Measurements from ENCODE around the gene BTD. TPM values are rescaled to one million over a fixed set of nuclear protein-coding genes. Genes with fewer than 3 reads are reported as not detected.

Gene BTD
- total and polyA plus RNA-seq, 10 of the 15 experiments (the other 5 are each of a cell fraction or from before 2014, with no cell fraction given) = 3.4 to 10.3 (median 5.0) TPM

- Histone ChIP-seq H2AFZ (ENCODE audit: control insufficient read depth, low read depth, low read length) (peak overlapping the region; percentile 74), H4K20me1 (ENCODE audit: control insufficient read depth, insufficient read depth) (no peaks in the 10 kb centered on the region), H3K4me1 (ENCODE audit: control insufficient read depth, insufficient read depth, low read length) (peaks cover 12% of the 10 kb centered on the region), H3K36me3 (ENCODE audit: control insufficient read depth in 2 of 2, insufficient read depth in 2 of 2, low read length in 1 of 2) (no peaks in the 10 kb centered on the region), H3K27me3 (replicated peaks in 1 of 2; ENCODE audit: control insufficient read depth in 2 of 2, insufficient read depth in 2 of 2, low read length in 1 of 2) (no peaks in the 10 kb centered on the region), H3K79me2 (ENCODE audit: control insufficient read depth, insufficient read depth, low read length) (no peaks in the 10 kb centered on the region), H3K4me3 (peak overlapping the region; percentile 65; the same call in 1 of the 2 replicates), H3K27ac (ENCODE audit: control insufficient read depth, insufficient read depth) (peak overlapping the region; percentile 51), H3K4me2 (ENCODE audit: control insufficient read depth, insufficient read depth) (peak overlapping the region; percentile 58), H3K9ac (ENCODE audit: control insufficient read depth, insufficient read depth, low read length) (peak overlapping the region; percentile 48; the same call in 1 of the 2 replicates), H3K9me3 (replicated peaks; ENCODE audit: control insufficient read depth, insufficient read depth, low read length) (no peaks in the 10 kb centered on the region)
- ATAC-seq = peak; percentile 80
- intact Hi-C loops (cut with micrococcal nuclease; ENCODE audit: unreplicated experiment) = loop anchor here (1.0 to 10.0 kb wide), 4 partner anchors 37 to 617 kb away; partner anchors contain the start of gene GALNT15
- no TSS peak for BruUV-seq (replicated peaks)
- ChIA-PET RAD21 (ENCODE audit: unreplicated experiment) (interaction anchor here (0.7 to 8.2 kb wide), 39 partner anchors 8 to 617 kb away, joined by 3 to 248 read pairs (median 5); partner anchors contain the start of genes ANKRD28, BTD, CAPN7 and HACL1), CTCF (interaction anchor here (0.7 to 7.5 kb wide), 41 partner anchors 13 to 618 kb away, joined by 3 to 288 read pairs (median 5); partner anchors contain the start of gene ANKRD28), SMC1A (ENCODE audit: uncharacterized antibody, unreplicated experiment) (interaction anchor here (0.6 to 14.5 kb wide), 42 partner anchors 8 to 881 kb away, joined by 3 to 362 read pairs (median 5); partner anchors contain the start of genes ANKRD28, BTD and HACL1), POLR2A (interaction anchor here (0.5 to 2.8 kb wide), 12 partner anchors 16 to 182 kb away, joined by 3 to 12 read pairs (median 4); partner anchors contain the start of genes ANKRD28, BTD and HACL1)
- FAIRE-seq = no peak
- in situ Hi-C loops (cut with MboI) = no loop called here
- no peak for DNase-seq (ENCODE audit: low read depth, low spot score)
- WGBS (ENCODE audit: insufficient coverage, insufficient replicate concordance, low lambda C conversion rate, missing lambda C conversion rate) = 35% methylated on average over 8 of the region's 8 CpGs
- TF ChIP-seq SMC3 (IDR thresholded peaks at IDR 0.05; ENCODE audit: borderline replicate concordance, low read length) (no peak), NR2C1 (IDR thresholded peaks at IDR 0.05) (peak; percentile 73), NRF1 (conservative IDR thresholded peaks at IDR 0.05; ENCODE audit: low read depth, low read length) (no peak), SIX5 (IDR thresholded peaks at IDR 0.05; ENCODE audit: low read depth, low read length, severe bottlenecking) (no peak), BHLHE40 (IDR thresholded peaks at IDR 0.05; ENCODE audit: borderline replicate concordance in 1 of 2, low read depth in 2 of 2, low read length in 1 of 2) (peak in 1 of 2 experiments; percentile 47; a peak in 2 of 4 replicates), RBBP5 (conservative IDR thresholded peaks at IDR 0.05) (no peak), PBX3 (IDR thresholded peaks at IDR 0.05; ENCODE audit: insufficient replicate concordance, low read depth, low read length) (peak; percentile 85), MYC (IDR thresholded peaks at IDR 0.05; ENCODE audit: insufficient read depth, insufficient read length, insufficient replicate concordance, low read length, severe bottlenecking) (no peak), RCOR1 (conservative IDR thresholded peaks at IDR 0.05; ENCODE audit: low read depth, low read length) (no peak), EZH2 (IDR thresholded peaks at IDR 0.05; ENCODE audit: borderline replicate concordance, control insufficient read depth, low read depth, low read length) (no peak), BCL11A (IDR thresholded peaks at IDR 0.05; ENCODE audit: low read depth, low read length) (peak; percentile 10; the same call in 1 of the 2 replicates), SP1 (IDR thresholded peaks at IDR 0.05; ENCODE audit: low read depth, low read length) (no peak), PAX5 (IDR thresholded peaks at IDR 0.05; ENCODE audit: borderline replicate concordance, low read depth, low read length) (no peak), HCFC1 (IDR thresholded peaks at IDR 0.05; ENCODE audit: low read length) (no peak), POLR2AphosphoS5 (IDR thresholded peaks at IDR 0.05; ENCODE audit: low read length) (no peak), SREBF1 (IDR thresholded peaks at IDR 0.05; ENCODE audit: low read length) (no peak), ZNF274 (IDR thresholded peaks at IDR 0.05; ENCODE audit: insufficient read depth, insufficient read length) (no peak), ZBTB4 (CRISPR knock-in tag; IDR thresholded peaks at IDR 0.05) (no peak), POLR2A (IDR thresholded peaks at IDR 0.05; ENCODE audit: low read depth, low read length) (no peak)
These were observed 29.3 kb downstream of the BTD start for GRCh38 chr3:15630646-15631350.
